PFSK-1 (cell line): ENCODE results near the gene MAN2B2.

ENCODE experiments used
- FOXP2 ChIP-seq: optimal IDR thresholded peaks from 2 replicates; pipeline ENCODE3; 2011; ENCODE audit warnings: borderline replicate concordance, control low read depth, inconsistent platforms; ENCODE audit not compliant: insufficient read depth; ENCODE audit errors: extremely low read length, extremely low read depth
- POLR2AphosphoS5 ChIP-seq: IDR thresholded peaks from 2 replicates; pipeline ENCODE4 v1.6.1; 2012; ENCODE audit warnings: low read depth, mild to moderate bottlenecking, control low read depth, low read length, moderate library complexity
- SIN3A ChIP-seq: IDR thresholded peaks from 2 replicates; pipeline ENCODE4 v1.6.1; 2012; ENCODE audit warnings: mild to moderate bottlenecking, low read length, moderate library complexity, borderline replicate concordance; ENCODE audit not compliant: insufficient read depth
- TAF1 ChIP-seq: IDR thresholded peaks from 2 replicates; pipeline ENCODE4 v1.6.1; 2012; ENCODE audit warnings: low read length, control low read depth, borderline replicate concordance; ENCODE audit not compliant: insufficient read depth
- TF ChIP-seq, protein P1 (sequence below), 2 experiments: IDR thresholded peaks; 2 replicates each; pipeline versions ENCODE4 v1.6.1 to v1.8.0; 2011 to 2012; ENCODE audit warnings: low read depth in 2 of 2, low read length in 2 of 2, control low read depth in 1 of 2, inconsistent platforms in 1 of 2, mild to moderate bottlenecking in 1 of 2, moderate library complexity in 1 of 2; ENCODE audit not compliant: insufficient read depth in 1 of 2

Gene MAN2B2

DNA sequence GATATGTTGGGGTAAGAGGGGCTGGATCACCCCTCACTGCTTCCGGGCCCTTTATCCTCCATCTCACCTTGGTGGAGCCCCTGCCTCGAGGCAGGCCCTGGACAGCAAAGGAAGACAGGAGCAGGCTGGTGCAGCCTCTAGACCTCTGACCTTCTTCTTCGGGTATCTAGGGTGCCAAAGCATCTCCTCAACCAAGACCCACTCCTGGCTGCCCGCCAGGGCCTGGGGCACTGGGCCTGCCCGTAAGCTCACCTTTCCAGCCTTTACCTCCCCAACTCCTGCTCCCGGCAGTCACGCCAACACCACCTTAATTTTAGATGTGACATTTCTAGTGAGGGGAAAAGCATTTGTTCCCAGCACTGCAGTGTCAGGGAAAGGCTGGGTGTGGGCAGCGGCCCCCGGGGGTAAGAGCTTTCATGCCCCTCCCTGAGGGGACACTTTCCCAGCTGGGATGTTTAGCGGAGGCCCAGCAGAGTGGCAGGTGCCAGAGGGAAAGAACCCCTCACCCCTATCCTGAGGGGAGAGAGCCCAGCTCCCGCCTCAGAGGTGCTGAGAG lies 6.7 kb downstream of the MAN2B2 start:
- TF ChIP-seq POLR2AphosphoS5, result no peak
- no peak for TF ChIP-seq TAF1
- TF ChIP-seq, protein P1, sequence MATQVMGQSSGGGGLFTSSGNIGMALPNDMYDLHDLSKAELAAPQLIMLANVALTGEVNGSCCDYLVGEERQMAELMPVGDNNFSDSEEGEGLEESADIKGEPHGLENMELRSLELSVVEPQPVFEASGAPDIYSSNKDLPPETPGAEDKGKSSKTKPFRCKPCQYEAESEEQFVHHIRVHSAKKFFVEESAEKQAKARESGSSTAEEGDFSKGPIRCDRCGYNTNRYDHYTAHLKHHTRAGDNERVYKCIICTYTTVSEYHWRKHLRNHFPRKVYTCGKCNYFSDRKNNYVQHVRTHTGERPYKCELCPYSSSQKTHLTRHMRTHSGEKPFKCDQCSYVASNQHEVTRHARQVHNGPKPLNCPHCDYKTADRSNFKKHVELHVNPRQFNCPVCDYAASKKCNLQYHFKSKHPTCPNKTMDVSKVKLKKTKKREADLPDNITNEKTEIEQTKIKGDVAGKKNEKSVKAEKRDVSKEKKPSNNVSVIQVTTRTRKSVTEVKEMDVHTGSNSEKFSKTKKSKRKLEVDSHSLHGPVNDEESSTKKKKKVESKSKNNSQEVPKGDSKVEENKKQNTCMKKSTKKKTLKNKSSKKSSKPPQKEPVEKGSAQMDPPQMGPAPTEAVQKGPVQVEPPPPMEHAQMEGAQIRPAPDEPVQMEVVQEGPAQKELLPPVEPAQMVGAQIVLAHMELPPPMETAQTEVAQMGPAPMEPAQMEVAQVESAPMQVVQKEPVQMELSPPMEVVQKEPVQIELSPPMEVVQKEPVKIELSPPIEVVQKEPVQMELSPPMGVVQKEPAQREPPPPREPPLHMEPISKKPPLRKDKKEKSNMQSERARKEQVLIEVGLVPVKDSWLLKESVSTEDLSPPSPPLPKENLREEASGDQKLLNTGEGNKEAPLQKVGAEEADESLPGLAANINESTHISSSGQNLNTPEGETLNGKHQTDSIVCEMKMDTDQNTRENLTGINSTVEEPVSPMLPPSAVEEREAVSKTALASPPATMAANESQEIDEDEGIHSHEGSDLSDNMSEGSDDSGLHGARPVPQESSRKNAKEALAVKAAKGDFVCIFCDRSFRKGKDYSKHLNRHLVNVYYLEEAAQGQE (IDR thresholded peaks at IDR 0.05; ENCODE audit: insufficient read depth in 1 of 2, low read depth in 2 of 2, low read length in 2 of 2), result no peak

DNA sequence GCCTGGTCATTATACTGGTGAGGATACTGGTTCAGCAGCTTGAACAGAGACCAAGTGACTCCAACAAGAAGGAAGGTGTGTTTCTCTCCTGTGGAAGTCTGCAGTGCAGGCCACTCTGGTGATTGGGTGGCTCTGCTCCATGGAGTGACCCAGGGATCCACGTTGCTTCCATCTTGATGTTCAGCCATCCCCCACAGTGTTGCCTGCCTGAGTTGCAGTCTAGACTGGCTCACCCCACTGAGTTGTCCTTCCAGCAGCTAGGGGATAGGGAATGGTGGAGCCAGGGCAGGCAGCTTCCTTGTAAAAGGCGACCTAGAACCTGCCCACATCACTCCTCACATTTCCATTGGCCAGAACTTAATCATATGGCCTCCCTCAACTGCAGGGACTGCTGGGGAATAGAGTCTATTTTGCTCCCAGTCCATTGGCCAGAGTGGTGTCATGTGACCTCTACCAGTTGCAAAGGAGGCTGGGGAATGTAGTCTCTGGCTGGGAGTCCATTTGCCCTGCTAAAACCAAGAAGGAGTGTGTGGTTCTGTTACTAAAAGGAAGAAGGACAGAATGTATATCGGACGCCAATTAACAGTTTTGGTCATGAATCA lies 8.0 kb downstream of the MAN2B2 start:
- TF ChIP-seq, protein P1 (IDR thresholded peaks at IDR 0.05; ENCODE audit: insufficient read depth in 1 of 2, low read depth in 2 of 2, low read length in 2 of 2), result no peak
- TF ChIP-seq TAF1, result no peak
- TF ChIP-seq FOXP2, result no peak
- no peak for TF ChIP-seq POLR2AphosphoS5
- TF ChIP-seq SIN3A, result no peak

DNA sequence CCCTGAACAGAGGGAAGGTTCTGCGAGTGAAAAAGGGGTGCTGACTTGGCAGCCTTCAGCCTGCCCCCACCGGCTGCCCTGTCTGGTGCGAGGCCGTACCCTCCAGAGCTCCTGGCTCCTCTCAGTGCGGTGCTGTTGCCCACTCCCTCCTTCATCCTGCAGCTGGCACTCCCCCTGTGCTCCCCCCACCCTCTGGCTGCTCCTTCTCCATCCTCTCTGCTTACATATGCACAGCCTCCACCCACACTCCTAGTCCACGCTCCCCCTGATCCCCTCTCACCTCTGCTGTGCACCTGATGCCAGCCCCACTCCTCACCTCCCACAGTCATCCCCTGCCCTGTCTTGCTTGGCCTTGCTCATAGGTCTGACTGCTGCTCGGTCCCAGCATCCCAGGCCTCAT lies 9.9 kb downstream of the MAN2B2 start:
- TF ChIP-seq, protein P1 (IDR thresholded peaks at IDR 0.05; ENCODE audit: insufficient read depth in 1 of 2, low read depth in 2 of 2, low read length in 2 of 2), result no peak
- TF ChIP-seq TAF1 (no peak), FOXP2 (no peak), POLR2AphosphoS5 (no peak), SIN3A (no peak)

DNA sequence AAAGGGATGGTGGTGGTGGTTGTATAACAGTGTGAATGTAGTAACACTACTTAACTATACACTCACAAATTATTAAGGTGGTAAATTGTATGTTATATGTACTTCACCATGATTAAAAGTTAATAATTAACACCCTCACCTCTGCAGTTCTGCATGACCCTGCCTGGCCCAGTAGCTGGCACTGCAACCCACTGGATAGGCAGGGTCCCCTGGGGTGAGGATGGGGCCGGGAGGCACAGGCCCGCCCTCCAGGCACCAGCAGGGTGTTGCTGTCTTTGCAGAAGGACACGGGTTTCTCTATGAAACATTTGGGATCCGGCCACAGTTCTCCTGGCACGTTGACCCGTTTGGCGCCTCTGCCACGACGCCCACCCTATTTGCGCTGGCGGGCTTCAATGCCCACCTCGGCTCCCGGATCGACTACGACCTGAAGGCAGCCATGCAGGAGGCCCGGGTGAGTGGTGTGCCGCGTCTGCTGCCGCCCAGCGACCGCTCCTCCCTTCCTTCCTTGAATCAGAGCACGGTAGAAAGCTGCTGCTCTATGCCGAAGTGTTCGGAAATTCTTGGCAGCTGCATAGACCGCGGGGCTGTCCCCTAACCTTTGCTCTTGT lies 11.8 kb downstream of the MAN2B2 start:
- no peak for TF ChIP-seq FOXP2
- no peak for TF ChIP-seq SIN3A
- no peak for TF ChIP-seq POLR2AphosphoS5
- TF ChIP-seq, protein P1 (IDR thresholded peaks at IDR 0.05; ENCODE audit: insufficient read depth in 1 of 2, low read depth in 2 of 2, low read length in 2 of 2), result no peak
- no peak for TF ChIP-seq TAF1

DNA sequence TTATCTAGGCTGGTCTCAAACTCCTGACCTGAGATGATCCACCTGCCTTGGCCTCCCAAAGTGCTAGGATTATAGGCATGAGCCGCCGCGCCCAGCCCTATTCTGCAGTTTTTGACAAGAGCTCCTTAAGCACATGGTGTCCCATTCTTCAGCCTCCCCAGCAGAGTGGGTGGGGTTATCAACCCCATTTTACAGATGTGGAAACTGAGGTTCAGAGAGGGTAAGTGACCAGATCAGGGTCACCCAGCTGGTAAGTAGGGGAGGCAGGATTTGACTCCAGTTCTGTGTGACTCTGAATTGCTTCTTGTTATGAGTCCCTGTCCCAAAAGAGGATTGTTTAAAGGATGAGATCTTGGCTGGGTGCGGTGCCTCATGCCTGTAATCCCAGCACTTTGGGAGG lies 14.5 kb downstream of the MAN2B2 start:
- TF ChIP-seq POLR2AphosphoS5, result no peak
- TF ChIP-seq SIN3A, result no peak
- TF ChIP-seq FOXP2, result no peak
- TF ChIP-seq TAF1, result no peak
- TF ChIP-seq, protein P1 (IDR thresholded peaks at IDR 0.05; ENCODE audit: insufficient read depth in 1 of 2, low read depth in 2 of 2, low read length in 2 of 2), result no peak
